HG02981 (cell line): ENCODE data around the gene ABLIM3.

ENCODE experiments used
- ATAC-seq: cut with Tn5 transposase; IDR thresholded peaks from one replicate; pipeline ENCODE4 v1.9.1; 2021; ENCODE audit warnings: mild to moderate bottlenecking, moderate library complexity; ENCODE audit not compliant: unreplicated experiment

Gene ABLIM3

DNA sequence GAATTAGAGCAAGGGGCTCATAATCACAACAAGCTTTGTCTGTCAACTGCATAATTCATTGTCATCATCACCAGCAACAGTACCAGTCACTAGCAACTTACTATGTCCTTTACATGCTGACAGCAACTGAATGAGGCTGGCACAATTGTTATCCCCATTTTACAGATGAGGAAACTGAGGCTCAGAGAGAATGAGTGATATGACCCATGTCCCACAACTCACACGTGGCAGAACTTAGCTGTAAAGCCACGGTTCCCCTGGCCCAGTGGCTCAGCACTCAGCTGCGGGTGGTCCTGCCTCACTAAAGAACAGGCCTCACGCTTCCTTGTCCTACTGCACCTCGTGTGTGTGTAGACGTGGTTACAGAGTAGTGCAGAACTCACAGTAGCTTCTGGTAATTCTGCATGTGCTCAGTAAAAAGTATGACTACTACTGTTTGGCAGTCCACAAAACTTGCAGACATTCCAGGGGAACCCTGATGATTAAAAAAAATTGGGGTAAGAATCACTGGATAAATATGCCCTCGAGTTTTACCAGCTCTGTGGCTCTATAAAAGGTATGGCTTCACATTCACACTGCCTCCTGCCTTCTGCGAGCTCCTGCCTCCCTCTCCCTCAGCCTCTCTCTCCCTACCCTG is 160.6 kb downstream of the ABLIM3 start:
- no peak for ATAC-seq

DNA sequence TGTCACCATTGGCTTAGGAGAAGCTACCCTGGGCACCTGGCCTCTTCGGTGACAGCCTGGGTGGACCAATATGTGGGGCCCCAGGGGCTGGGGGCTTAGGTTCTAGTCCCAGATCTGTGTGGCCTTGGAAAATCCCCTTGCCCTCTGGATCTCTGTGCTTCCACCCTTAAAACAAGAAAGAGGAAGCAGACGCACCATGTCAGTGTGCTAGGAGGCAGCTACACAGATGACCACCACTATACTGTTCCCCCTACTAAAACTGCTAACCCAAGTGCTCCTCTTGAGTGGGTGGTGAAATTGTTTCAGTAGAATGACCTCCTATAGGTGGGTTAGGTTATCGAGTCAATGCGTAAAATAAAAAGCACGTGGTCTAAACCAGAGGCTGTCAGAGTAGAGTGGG is 161.3 kb downstream of the ABLIM3 start:
- ATAC-seq = no peak

DNA sequence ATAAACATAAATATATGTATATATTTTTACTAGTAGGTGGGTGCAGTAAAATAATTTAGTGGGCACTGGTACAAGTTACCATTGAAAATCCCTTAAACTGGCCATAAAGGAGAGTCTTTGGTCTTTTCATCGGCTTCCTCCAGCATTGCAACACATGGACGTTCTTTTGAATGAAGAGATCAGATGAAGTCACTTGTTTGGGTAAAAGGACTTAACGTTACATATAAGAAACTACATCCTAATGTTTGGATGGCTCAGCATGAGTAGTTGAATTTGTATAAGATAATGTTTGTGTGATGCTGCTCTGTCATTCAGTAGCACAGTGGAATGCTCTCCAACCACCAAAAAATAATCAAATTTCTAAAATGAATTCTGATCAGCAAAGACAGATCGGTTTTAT is 161.9 kb downstream of the ABLIM3 start:
- ATAC-seq = no peak

DNA sequence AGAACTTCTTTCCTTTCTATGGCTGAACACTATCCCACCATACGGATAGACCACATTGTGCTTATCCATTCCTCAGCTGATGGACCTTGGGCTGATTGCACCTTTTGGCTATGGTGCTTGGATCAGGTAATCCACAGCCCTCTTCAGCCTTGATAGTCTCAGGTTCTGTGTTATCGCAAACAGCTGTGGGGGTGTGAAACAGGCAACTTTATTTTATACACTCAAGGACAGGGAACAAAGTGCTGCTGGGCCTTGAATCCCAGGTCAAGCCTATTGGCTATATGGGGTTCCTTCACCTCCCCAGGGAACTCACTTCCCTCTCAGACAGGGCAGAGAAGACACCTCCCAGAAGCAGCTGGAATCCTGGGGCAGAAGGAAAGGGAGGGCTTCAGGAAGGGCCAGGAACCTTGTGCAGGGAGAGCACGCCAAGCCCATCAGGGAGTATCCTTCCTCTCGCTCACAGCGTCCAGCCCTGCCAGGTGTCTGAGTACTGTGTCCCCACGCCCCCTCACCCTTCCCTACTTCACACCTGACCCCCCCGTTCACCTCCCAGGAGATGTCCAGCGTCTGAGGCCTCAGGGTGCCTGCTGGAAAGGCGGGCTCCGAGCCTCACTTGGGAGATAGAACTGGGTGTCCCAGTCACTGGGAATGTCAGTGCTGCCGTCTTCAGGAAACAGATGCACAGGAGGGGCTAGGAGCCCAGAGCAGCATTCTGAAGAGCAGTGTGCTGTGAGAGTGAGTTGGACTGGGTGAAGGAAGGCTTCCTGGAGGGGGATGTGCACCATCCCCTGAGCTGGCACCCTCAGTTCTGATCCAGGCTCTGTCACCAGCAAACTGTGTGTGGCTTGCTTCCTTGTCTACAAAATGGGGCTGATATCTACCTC is 163.1 kb downstream of the ABLIM3 start:
- no peak for ATAC-seq

DNA sequence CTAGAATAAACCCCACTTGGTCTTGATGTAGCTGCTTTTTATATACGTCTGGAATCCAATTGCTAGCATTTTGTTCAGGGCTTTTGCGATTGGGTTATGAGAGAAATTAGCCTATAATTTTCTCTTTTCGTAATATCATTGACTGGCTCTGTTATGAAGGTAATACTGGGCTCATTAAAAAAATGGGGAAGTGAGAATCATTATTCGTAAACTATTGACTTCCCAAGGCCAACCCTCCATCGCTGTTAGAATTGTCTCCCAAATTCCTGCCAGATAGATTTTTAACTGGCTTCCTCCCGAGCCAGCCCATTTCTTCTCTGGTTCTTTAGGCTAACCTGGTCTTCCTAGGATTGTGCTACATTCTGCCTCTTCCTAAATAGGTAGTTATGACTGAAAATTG is 168.1 kb downstream of the ABLIM3 start:
- no peak for ATAC-seq
